Mucosa of rectum (tissue), 2 donors: Measurements from ENCODE around the gene MYO5C.

ENCODE experiments used
- H3K27ac ChIP-seq, 2 donors: one replicate each; pipeline ENCODE4 v1.7.0; 2013; ENCODE audit warnings: inconsistent platforms in 2 of 2, low read depth in 2 of 2, low read length in 2 of 2
- H3K27me3 ChIP-seq, 2 donors: one replicate each; pipeline ENCODE4 v1.7.0; 2013; ENCODE audit warnings: low read length in 2 of 2; ENCODE audit not compliant: control insufficient read depth in 2 of 2, insufficient read depth in 2 of 2
- H3K36me3 ChIP-seq, 2 donors: one replicate each; pipeline ENCODE4 v1.7.0; 2013; ENCODE audit warnings: low read length in 2 of 2; ENCODE audit not compliant: control insufficient read depth in 2 of 2, insufficient read depth in 2 of 2
- H3K4me1 ChIP-seq, 2 donors: one replicate each; pipeline ENCODE4 v1.7.0; 2013; ENCODE audit warnings: low read length in 2 of 2, mild to moderate bottlenecking in 1 of 2; ENCODE audit not compliant: control insufficient read depth in 2 of 2, insufficient read depth in 2 of 2
- H3K4me3 ChIP-seq, 2 donors: one replicate each; pipeline ENCODE4 v1.7.0; 2013; ENCODE audit warnings: low read length in 2 of 2
- H3K9ac ChIP-seq, 2 donors: one replicate each; pipeline ENCODE4 v1.7.0; 2013; ENCODE audit warnings: low read length in 2 of 2, low read depth in 1 of 2, mild to moderate bottlenecking in 1 of 2
- H3K9me3 ChIP-seq, 2 donors: one replicate each; pipeline ENCODE4 v1.7.0; 2013; ENCODE audit warnings: low read length in 2 of 2; ENCODE audit not compliant: control insufficient read depth in 2 of 2
- donor health status: healthy.
- donor health status: Normal muscosa, but diverticular disease.

The MYO5C gene

GRCh38 chr15:52218816-52219215 is 76.8 kb downstream of the MYO5C start:
- Histone ChIP-seq H3K27ac (no peak overlapping the region), H3K9ac (no peak overlapping the region), H3K4me3 (no peak overlapping the region), H3K36me3 (peaks cover 54 to 62% of the 10 kb centered on the region in 2 donors), H3K27me3 (no peaks in the 10 kb centered on the region), H3K4me1 (no peaks in the 10 kb centered on the region), H3K9me3 (no peaks in the 10 kb centered on the region)

- Histone ChIP-seq H3K4me1 (no peaks in the 10 kb centered on the region), H3K27me3 (no peaks in the 10 kb centered on the region), H3K9ac (no peak overlapping the region), H3K9me3 (no peaks in the 10 kb centered on the region), H3K4me3 (no peak overlapping the region), H3K27ac (no peak overlapping the region), H3K36me3 (peaks cover 55 to 60% of the 10 kb centered on the region in 2 donors)
These were observed 77.2 kb downstream of the MYO5C start for GRCh38 chr15:52218371-52218770.

GRCh38 chr15:52217186-52217585 is 78.4 kb downstream of the MYO5C start:
- H3K36me3 ChIP-seq: peaks cover 57 to 61% of the 10 kb centered on the region in 2 donors
- no peak overlapping the region for H3K9ac ChIP-seq
- no peak overlapping the region for H3K27ac ChIP-seq
- no peaks in the 10 kb centered on the region for H3K4me1 ChIP-seq
- H3K27me3 ChIP-seq: no peaks in the 10 kb centered on the region
- no peaks in the 10 kb centered on the region for H3K9me3 ChIP-seq
- H3K4me3 ChIP-seq: no peak overlapping the region

GRCh38 chr15:52214553-52214952 is 81.1 kb downstream of the MYO5C start:
- Histone ChIP-seq H3K9me3 (no peaks in the 10 kb centered on the region), H3K27me3 (no peaks in the 10 kb centered on the region), H3K36me3 (peaks cover 57 to 67% of the 10 kb centered on the region in 2 donors), H3K4me3 (no peak overlapping the region), H3K4me1 (no peaks in the 10 kb centered on the region), H3K27ac (no peak overlapping the region), H3K9ac (no peak overlapping the region)

- Histone ChIP-seq H3K27ac (no peak overlapping the region), H3K9me3 (no peaks in the 10 kb centered on the region), H3K4me1 (no peaks in the 10 kb centered on the region), H3K36me3 (peaks cover 60 to 63% of the 10 kb centered on the region in 2 donors), H3K9ac (no peak overlapping the region), H3K4me3 (no peak overlapping the region), H3K27me3 (no peaks in the 10 kb centered on the region)
These were observed 82.4 kb downstream of the MYO5C start for GRCh38 chr15:52213206-52213605.

GRCh38 chr15:52208306-52208946 is 87.2 kb downstream of the MYO5C start:
- H3K9me3 ChIP-seq: no peaks in the 10 kb centered on the region
- no peaks in the 10 kb centered on the region for H3K4me1 ChIP-seq
- no peaks in the 10 kb centered on the region for H3K27me3 ChIP-seq
- H3K4me3 ChIP-seq: no peak overlapping the region
- H3K9ac ChIP-seq: no peak overlapping the region
- H3K36me3 ChIP-seq: peaks cover 57 to 60% of the 10 kb centered on the region in 2 donors
- no peak overlapping the region for H3K27ac ChIP-seq

- no peak overlapping the region for H3K9ac ChIP-seq
- H3K4me3 ChIP-seq: no peak overlapping the region
- H3K27ac ChIP-seq: no peak overlapping the region
- no peaks in the 10 kb centered on the region for H3K4me1 ChIP-seq
- no peaks in the 10 kb centered on the region for H3K9me3 ChIP-seq
- no peaks in the 10 kb centered on the region for H3K27me3 ChIP-seq
- peaks cover 45 to 48% of the 10 kb centered on the region in 2 donors for H3K36me3 ChIP-seq
These were observed 88.4 kb downstream of the MYO5C start for GRCh38 chr15:52207191-52207590.

- Histone ChIP-seq H3K9me3 (no peaks in the 10 kb centered on the region), H3K4me3 (no peak overlapping the region), H3K4me1 (no peaks in the 10 kb centered on the region), H3K9ac (no peak overlapping the region), H3K27me3 (no peaks in the 10 kb centered on the region), H3K36me3 (peaks cover 38 to 40% of the 10 kb centered on the region in 2 donors), H3K27ac (no peak overlapping the region)
These were observed 89.2 kb downstream of the MYO5C start for GRCh38 chr15:52206446-52206845.

GRCh38 chr15:52204657-52205056 is 90.9 kb downstream of the MYO5C start:
- no peaks in the 10 kb centered on the region for H3K4me1 ChIP-seq
- no peaks in the 10 kb centered on the region for H3K9me3 ChIP-seq
- peaks cover 28 to 32% of the 10 kb centered on the region in 2 donors for H3K36me3 ChIP-seq
- no peak overlapping the region for H3K27ac ChIP-seq
- no peaks in the 10 kb centered on the region for H3K27me3 ChIP-seq
- H3K9ac ChIP-seq: no peak overlapping the region
- no peak overlapping the region for H3K4me3 ChIP-seq

- Histone ChIP-seq H3K4me3 (no peak overlapping the region), H3K9ac (no peak overlapping the region), H3K9me3 (no peaks in the 10 kb centered on the region), H3K36me3 (peaks cover 33 to 38% of the 10 kb centered on the region in 2 donors), H3K4me1 (no peaks in the 10 kb centered on the region), H3K27ac (no peak overlapping the region), H3K27me3 (no peaks in the 10 kb centered on the region)
These were observed 94.7 kb downstream of the MYO5C start for GRCh38 chr15:52200831-52201365.
